C4-2B (cell line): ENCODE results near the gene SLIT2.

ENCODE experiments used
- CTCF ChIP-seq: fragments of 450-650 bp; conservative IDR thresholded peaks from 2 replicates; pipeline ENCODE4 v1.5.1; 2017; ENCODE audit warnings: mild to moderate bottlenecking
- ZFX ChIP-seq: fragments of 450-650 bp; IDR thresholded peaks from 2 replicates; pipeline ENCODE4 v1.6.1; 2017

- TF ChIP-seq CTCF (no peak), ZFX (no peak)
Observed at GRCh38 chr4:20237894-20238537, 13.7 kb upstream of the SLIT2 start.
